ENCODE data around the gene PPP6R3. TPM values are rescaled to one million over a fixed set of nuclear protein-coding genes. Genes with fewer than 3 reads are reported as not detected.

PPP6R3 gene
- total RNA-seq, 1 experiment from 2014 or later: 138 TPM

- Histone ChIP-seq H2AFZ (ENCODE audit: low read length) (no peak overlapping the region), H3K9me3 (ENCODE audit: control insufficient read depth, low read depth, low read length) (no peaks in the 10 kb centered on the region), H2BK15ac (ENCODE audit: low read depth, low read length) (no peak overlapping the region), H3K27ac (ENCODE audit: insufficient read length, low read depth, low read length) (no peak overlapping the region), H3K4ac (ENCODE audit: low read depth, low read length) (no peak overlapping the region), H3T11ph (ENCODE audit: low read length) (no peak overlapping the region), H3K23me2 (ENCODE audit: insufficient read length, low read depth, low read length, poor library complexity, severe bottlenecking) (no peaks in the 10 kb centered on the region), H4K5ac (ENCODE audit: insufficient read length, low read depth, low read length) (no peak overlapping the region), H3K4me1 (ENCODE audit: insufficient read depth, low read length) (no peaks in the 10 kb centered on the region), H2AK5ac (ENCODE audit: insufficient read length, low read length) (no peak overlapping the region), H3K27me3 (ENCODE audit: insufficient read depth, low read length) (no peaks in the 10 kb centered on the region), H3K18ac (ENCODE audit: insufficient read length, low read depth, low read length) (no peak overlapping the region), H4K91ac (ENCODE audit: insufficient read length, low read depth, low read length) (no peak overlapping the region), H3K79me2 (ENCODE audit: insufficient read depth, low read length) (no peaks in the 10 kb centered on the region), H2BK20ac (ENCODE audit: low read depth, low read length, poor library complexity, severe bottlenecking) (no peak overlapping the region), H3K56ac (ENCODE audit: insufficient read length, low read depth, low read length) (no peak overlapping the region), H3K4me2 (ENCODE audit: insufficient read depth, insufficient read length, low read length) (no peak overlapping the region), H4K20me1 (ENCODE audit: control insufficient read depth, insufficient read depth, insufficient read length) (no peaks in the 10 kb centered on the region), H2BK5ac (ENCODE audit: insufficient read length, low read length) (no peak overlapping the region), H4K8ac (replicated peaks; ENCODE audit: insufficient read length, low read depth, low read length) (no peak overlapping the region), H2BK120ac (ENCODE audit: low read depth, low read length, poor library complexity, severe bottlenecking) (no peak overlapping the region), H3K79me1 (ENCODE audit: insufficient read depth, low read depth, low read length, poor library complexity, severe bottlenecking) (peaks cover 3% of the 10 kb centered on the region), H3K23ac (ENCODE audit: insufficient read length, low read depth, low read length) (no peak overlapping the region), H2BK12ac (ENCODE audit: insufficient read length, low read depth, low read length) (no peak overlapping the region), H3K9ac (ENCODE audit: extremely low read depth, insufficient read length, low read length) (no peak overlapping the region), H3K14ac (ENCODE audit: insufficient read depth, low read length) (no peak overlapping the region)
- TF ChIP-seq CTCF (conservative IDR thresholded peaks at IDR 0.05): no peak
- Mint-ChIP-seq H3K27me3 (ENCODE audit: low read depth) (no peaks in the 10 kb centered on the region), H3K4me1 (peaks cover 0 to 6% of the 10 kb centered on the region in 2 experiments; a peak in 2 of 4 replicates), H3K4me3 (no peak overlapping the region), H3K9me3 (no peaks in the 10 kb centered on the region), H3K36me3 (ENCODE audit: insufficient read depth in 1 of 3, low read depth in 3 of 3) (peaks cover 39 to 82% (median 74%) of the 10 kb centered on the region in 3 experiments; a peak in 6 of 7 replicates), H3K27ac (no peak overlapping the region; a peak in 1 of 7 replicates)
- no CpG with 5 or more reads among the region's 1 CpG for WGBS (ENCODE audit: extremely low coverage, insufficient read length, low lambda C conversion rate)
- no peak for DNase-seq
These were observed 110.1 kb downstream of the PPP6R3 start for GRCh38 chr11:68570691-68571090.

All from H9 (cell line).